Gastroesophageal sphincter (tissue), 4 donors: ENCODE data around the gene TMEM52B. TPM values are rescaled to one million over a fixed set of nuclear protein-coding genes. Genes with fewer than 3 reads are reported as not detected.

Experiments used
- ATAC-seq: fragments of 150-250 bp; one replicate; pipeline ENCODE4 v1.9.1; 2016; ENCODE audit warnings: mild to moderate bottlenecking, moderate library complexity
- H3K27ac ChIP-seq, 4 donors: fragments of 200-600 bp; sonication (generic) in 3 of 4; 1 replicate in 3 of 4; 2 replicates in 1 of 4; pipeline ENCODE4 v1.5.1; 2016 to 2019
- H3K27me3 ChIP-seq: fragments of 200-600 bp; sonication (generic); one replicate; pipeline ENCODE4 v1.5.1; 2019
- H3K36me3 ChIP-seq, 2 donors: fragments of 200-600 bp; sonication (generic); one replicate each; pipeline ENCODE4 v1.5.1; 2019; ENCODE audit warnings: control low read depth in 1 of 2
- H3K4me1 ChIP-seq, 3 donors: fragments of 200-600 bp; sonication (generic); 1 replicate in 2 of 3; 2 replicates in 1 of 3; pipeline ENCODE4 v1.5.1; 2016 to 2019; ENCODE audit warnings: control low read depth in 2 of 3
- H3K4me3 ChIP-seq, 2 donors: fragments of 200-600 bp; sonication (generic); one replicate each; pipeline ENCODE4 v1.5.1; 2019; ENCODE audit warnings: mild to moderate bottlenecking in 1 of 2, moderate library complexity in 1 of 2
- H3K9me3 ChIP-seq, 3 donors: fragments of 200-600 bp; sonication (generic); one replicate each; pipeline ENCODE4 v1.5.1; 2017 to 2019; ENCODE audit warnings: control low read depth in 2 of 3
- EP300 ChIP-seq: sonication (generic); formaldehyde crosslinking; IDR thresholded peaks from one replicate; pipeline ENCODE4 v1.6.1; 2017; ENCODE audit warnings: antibody characterized with exemption, mild to moderate bottlenecking
- POLR2A ChIP-seq, 2 donors: fragments of 450-650 bp; IDR thresholded peaks; one replicate each; pipeline ENCODE4 v1.6.1; 2017; ENCODE audit warnings: antibody characterized with exemption in 2 of 2, mild to moderate bottlenecking in 2 of 2, moderate library complexity in 1 of 2
- POLR2AphosphoS5 ChIP-seq: sonication (generic); formaldehyde crosslinking; IDR thresholded peaks from one replicate; pipeline ENCODE4 v1.6.1; 2017; ENCODE audit warnings: antibody characterized with exemption
- WGBS, 2 donors: methylation state at CpG; one replicate each; pipeline ENCODE4 v1.1.5; 2018; ENCODE audit warnings: low coverage in 1 of 2; 5-methylcytosine and 5-hydroxymethylcytosine counted together
- total RNA-seq, 4 donors: library from RNA; depleted of rRNA; stranded (reverse); fragments of >200 nt; gene quantifications; one replicate each; pipeline ENCODE4 v1.1.0, GENCODE V29; 2016
- TF ChIP-seq, protein P1 (sequence below), 4 experiments: fragments of 200-600 bp in 2 of 4; fragments of 450-650 bp in 2 of 4; sonication (generic) in 1 of 4; IDR thresholded peaks; one replicate each; pipeline ENCODE4 v1.5.1; 2017 to 2019; ENCODE audit warnings: antibody characterized with exemption in 4 of 4, mild to moderate bottlenecking in 2 of 4, moderate library complexity in 2 of 4

The TMEM52B gene
- total RNA-seq, 4 donors from 2014 or later, result 1.2 TPM; not detected in 3

DNA sequence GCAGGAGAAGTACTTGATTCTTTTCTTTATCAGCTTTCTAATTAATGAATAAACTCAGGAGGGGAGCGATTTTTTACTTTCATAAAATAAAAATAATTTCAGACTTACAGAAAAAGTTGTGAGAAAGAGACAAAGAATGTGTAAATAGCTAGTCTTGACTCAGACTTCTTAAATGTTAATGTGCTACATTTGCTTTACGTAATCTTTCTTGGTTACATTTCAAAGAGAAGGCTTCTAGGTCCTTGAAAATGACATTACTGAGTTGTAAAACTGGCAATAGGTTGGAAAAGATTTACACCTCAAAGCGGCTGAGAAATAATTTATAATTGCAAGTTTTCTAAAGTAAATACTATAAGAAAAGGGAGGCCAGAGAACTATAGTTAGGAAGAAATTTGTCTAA lies 62.5 kb downstream of the TMEM52B start:
- Histone ChIP-seq H3K4me3 (no peak overlapping the region), H3K9me3 (no peaks in the 10 kb centered on the region), H3K4me1 (no peaks in the 10 kb centered on the region), H3K36me3 (no peaks in the 10 kb centered on the region), H3K27me3 (no peaks in the 10 kb centered on the region), H3K27ac (no peak overlapping the region)
- TF ChIP-seq POLR2AphosphoS5 (no peak), POLR2A (IDR thresholded peaks at IDR 0.05) (no peak), EP300 (no peak)
- TF ChIP-seq, protein P1, sequence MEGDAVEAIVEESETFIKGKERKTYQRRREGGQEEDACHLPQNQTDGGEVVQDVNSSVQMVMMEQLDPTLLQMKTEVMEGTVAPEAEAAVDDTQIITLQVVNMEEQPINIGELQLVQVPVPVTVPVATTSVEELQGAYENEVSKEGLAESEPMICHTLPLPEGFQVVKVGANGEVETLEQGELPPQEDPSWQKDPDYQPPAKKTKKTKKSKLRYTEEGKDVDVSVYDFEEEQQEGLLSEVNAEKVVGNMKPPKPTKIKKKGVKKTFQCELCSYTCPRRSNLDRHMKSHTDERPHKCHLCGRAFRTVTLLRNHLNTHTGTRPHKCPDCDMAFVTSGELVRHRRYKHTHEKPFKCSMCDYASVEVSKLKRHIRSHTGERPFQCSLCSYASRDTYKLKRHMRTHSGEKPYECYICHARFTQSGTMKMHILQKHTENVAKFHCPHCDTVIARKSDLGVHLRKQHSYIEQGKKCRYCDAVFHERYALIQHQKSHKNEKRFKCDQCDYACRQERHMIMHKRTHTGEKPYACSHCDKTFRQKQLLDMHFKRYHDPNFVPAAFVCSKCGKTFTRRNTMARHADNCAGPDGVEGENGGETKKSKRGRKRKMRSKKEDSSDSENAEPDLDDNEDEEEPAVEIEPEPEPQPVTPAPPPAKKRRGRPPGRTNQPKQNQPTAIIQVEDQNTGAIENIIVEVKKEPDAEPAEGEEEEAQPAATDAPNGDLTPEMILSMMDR (IDR thresholded peaks at IDR 0.05), result no peak
- 56 to 57% methylated on average over 3 of the region's 3 CpGs for WGBS, 2 donors
- ATAC-seq, result no peak

Other genes with a start within 250 kb of the TMEM52B start
- not detected for gene CLEC2A, start 246.7 kb upstream of the TMEM52B start, total RNA-seq
- 1 to 10 TPM in 1 of 4 donors, under 1 TPM in 1, not detected in 2; 0.66 to 1.1 TPM for gene CLEC12A, start 207.6 kb upstream of the TMEM52B start, total RNA-seq
- gene CLEC1B, start 179.9 kb upstream of the TMEM52B start, total RNA-seq, result not detected
- gene CLEC12B, start 168.4 kb upstream of the TMEM52B start, total RNA-seq, result not detected
- not detected for gene CLEC9A, start 148.3 kb upstream of the TMEM52B start, total RNA-seq
- 1 to 10 TPM; 1.4 to 4.7 (median 2.4) TPM for gene CLEC1A, start 80.0 kb upstream of the TMEM52B start, total RNA-seq
- gene CLEC7A, start 48.8 kb upstream of the TMEM52B start, total RNA-seq, result 1 to 10 TPM; 1.9 to 9.0 (median 5.1) TPM
- gene OLR1, start 6.9 kb upstream of the TMEM52B start, total RNA-seq, result 1 to 10 TPM in 2 of 4 donors, under 1 TPM in 1, not detected in 1; 0.39 to 6.5 (median 5.5) TPM
- 100 to 1,000 TPM; 122 to 269 (median 193) TPM for gene GABARAPL1, start 33.8 kb downstream of the TMEM52B start, total RNA-seq
- under 1 TPM; 0.37 to 0.94 (median 0.70) TPM for gene KLRD1, start 128.8 kb downstream of the TMEM52B start, total RNA-seq
- gene KLRK1, start 211.0 kb downstream of the TMEM52B start, total RNA-seq, result 1 to 10 TPM in 2 of 4 donors, under 1 TPM in 2; 0.57 to 2.0 (median 0.97) TPM
- gene KLRC4, start 230.7 kb downstream of the TMEM52B start, total RNA-seq, result 1 to 10 TPM in 1 of 4 donors, not detected in 3; 2.3 TPM
- gene KLRC3, start 241.6 kb downstream of the TMEM52B start, total RNA-seq, result not detected